K562 (cell line): ENCODE results near the gene FCER2. TPM values are rescaled to one million over a fixed set of nuclear protein-coding genes. Genes with fewer than 3 reads are reported as not detected.

ENCODE experiments used
- CBFA2T3 ChIP-seq: fragments of 450-650 bp; IDR thresholded peaks from 2 replicates; pipeline ENCODE4 v1.6.1; 2017
- CREB3 ChIP-seq: fragments of 450-650 bp; conservative IDR thresholded peaks from 2 replicates; pipeline ENCODE4 v1.6.1; 2016; ENCODE audit warnings: missing genetic modification characterization, low read depth, mild to moderate bottlenecking, missing compliant biosample characterization, moderate library complexity
- KLF13 ChIP-seq: fragments of 450-650 bp; IDR thresholded peaks from 2 replicates; pipeline ENCODE4 v1.6.1; 2016; ENCODE audit warnings: missing genetic modification characterization, low read depth, mild to moderate bottlenecking, missing compliant biosample characterization, moderate library complexity, borderline replicate concordance
- MBD1 ChIP-seq: fragments of 250-450 bp; sonication (Bioruptor Pico); IDR thresholded peaks from 2 replicates; pipeline ENCODE4 v1.8.0; 2022; ENCODE audit warnings: inconsistent platforms
- PHF8 ChIP-seq: fragments of 200-600 bp; sonication (generic); IDR thresholded peaks from 2 replicates; pipeline ENCODE4 v1.6.1; 2012; ENCODE audit warnings: mixed run types, mild to moderate bottlenecking, inconsistent platforms, low read length, moderate library complexity, borderline replicate concordance
- TAL1 ChIP-seq: fragments of 450-650 bp; IDR thresholded peaks from 2 replicates; pipeline ENCODE4 v1.6.1; 2016; ENCODE audit warnings: mild to moderate bottlenecking
- ZNF507 ChIP-seq: conservative IDR thresholded peaks from 2 replicates; pipeline ENCODE4 v1.6.1; 2017; ENCODE audit warnings: missing genetic modification characterization, missing compliant biosample characterization
- polyA plus RNA-seq, 8 experiments: library from polyadenylated mRNA; depleted of rRNA in 4 of 8; stranded (reverse) in 5 of 8; unstranded in 3 of 8; fragments of >200 nt; fragmentation: Nextera tagmentation in 2 of 8; fragmentation: Illumina TruSeq in 1 of 8; extraction: Ambion mirVana in 2 of 8; extraction: Trizol in 1 of 8; gene quantifications; 2 replicates each; pipeline versions ENCODE4 v1.2.1 to v1.2.3, GENCODE V29; 2011 to 2014; ENCODE audit warnings: inconsistent platforms in 1 of 8, missing spikeins in 1 of 8
- total RNA-seq, 7 experiments: library from RNA; depleted of rRNA in 6 of 7; stranded (reverse); fragments of >200 nt in 6 of 7; fragmentation: Illumina TruSeq in 2 of 7; extraction: Trizol in 2 of 7; gene quantifications; 2 replicates each; pipeline versions ENCODE4 v1.2.1 to v1.2.3, GENCODE V29; 2011 to 2021; ENCODE audit warnings: low replicate concordance in 1 of 7
- TF ChIP-seq, protein P1 (sequence below): sonication (generic); formaldehyde crosslinking; IDR thresholded peaks from 2 replicates; pipeline ENCODE4 v1.8.0; 2023; ENCODE audit warnings: missing genetic modification reagents, mild to moderate bottlenecking, borderline replicate concordance

FCER2 gene
- total and polyA plus RNA-seq, 9 of the 15 experiments (the other 6 are each of a cell fraction or from before 2014, with no cell fraction given) = 0.11 TPM; not detected in 8

DNA sequence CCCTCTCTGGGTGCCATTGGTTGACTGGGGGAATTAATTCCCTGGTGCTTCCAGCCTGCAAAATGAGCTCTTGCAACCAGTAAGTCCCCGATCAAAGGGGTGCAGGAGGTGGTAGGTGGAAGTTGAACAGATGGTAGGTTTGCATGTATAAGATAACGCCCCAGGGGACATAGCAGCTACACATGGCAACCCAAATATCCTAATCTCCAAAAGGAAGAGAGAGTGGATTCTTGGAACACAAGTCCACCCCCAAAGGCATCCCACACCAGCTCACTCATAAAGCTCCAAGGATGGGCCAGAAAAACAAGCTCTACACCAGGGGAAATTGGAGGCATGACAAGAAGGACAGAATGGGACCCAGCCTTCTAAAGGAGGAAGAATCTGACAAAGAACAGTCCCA, 40.6 kb upstream of the FCER2 start (continued):
- no peak for TF ChIP-seq CREB3 (tag)
- TF ChIP-seq, protein P1, sequence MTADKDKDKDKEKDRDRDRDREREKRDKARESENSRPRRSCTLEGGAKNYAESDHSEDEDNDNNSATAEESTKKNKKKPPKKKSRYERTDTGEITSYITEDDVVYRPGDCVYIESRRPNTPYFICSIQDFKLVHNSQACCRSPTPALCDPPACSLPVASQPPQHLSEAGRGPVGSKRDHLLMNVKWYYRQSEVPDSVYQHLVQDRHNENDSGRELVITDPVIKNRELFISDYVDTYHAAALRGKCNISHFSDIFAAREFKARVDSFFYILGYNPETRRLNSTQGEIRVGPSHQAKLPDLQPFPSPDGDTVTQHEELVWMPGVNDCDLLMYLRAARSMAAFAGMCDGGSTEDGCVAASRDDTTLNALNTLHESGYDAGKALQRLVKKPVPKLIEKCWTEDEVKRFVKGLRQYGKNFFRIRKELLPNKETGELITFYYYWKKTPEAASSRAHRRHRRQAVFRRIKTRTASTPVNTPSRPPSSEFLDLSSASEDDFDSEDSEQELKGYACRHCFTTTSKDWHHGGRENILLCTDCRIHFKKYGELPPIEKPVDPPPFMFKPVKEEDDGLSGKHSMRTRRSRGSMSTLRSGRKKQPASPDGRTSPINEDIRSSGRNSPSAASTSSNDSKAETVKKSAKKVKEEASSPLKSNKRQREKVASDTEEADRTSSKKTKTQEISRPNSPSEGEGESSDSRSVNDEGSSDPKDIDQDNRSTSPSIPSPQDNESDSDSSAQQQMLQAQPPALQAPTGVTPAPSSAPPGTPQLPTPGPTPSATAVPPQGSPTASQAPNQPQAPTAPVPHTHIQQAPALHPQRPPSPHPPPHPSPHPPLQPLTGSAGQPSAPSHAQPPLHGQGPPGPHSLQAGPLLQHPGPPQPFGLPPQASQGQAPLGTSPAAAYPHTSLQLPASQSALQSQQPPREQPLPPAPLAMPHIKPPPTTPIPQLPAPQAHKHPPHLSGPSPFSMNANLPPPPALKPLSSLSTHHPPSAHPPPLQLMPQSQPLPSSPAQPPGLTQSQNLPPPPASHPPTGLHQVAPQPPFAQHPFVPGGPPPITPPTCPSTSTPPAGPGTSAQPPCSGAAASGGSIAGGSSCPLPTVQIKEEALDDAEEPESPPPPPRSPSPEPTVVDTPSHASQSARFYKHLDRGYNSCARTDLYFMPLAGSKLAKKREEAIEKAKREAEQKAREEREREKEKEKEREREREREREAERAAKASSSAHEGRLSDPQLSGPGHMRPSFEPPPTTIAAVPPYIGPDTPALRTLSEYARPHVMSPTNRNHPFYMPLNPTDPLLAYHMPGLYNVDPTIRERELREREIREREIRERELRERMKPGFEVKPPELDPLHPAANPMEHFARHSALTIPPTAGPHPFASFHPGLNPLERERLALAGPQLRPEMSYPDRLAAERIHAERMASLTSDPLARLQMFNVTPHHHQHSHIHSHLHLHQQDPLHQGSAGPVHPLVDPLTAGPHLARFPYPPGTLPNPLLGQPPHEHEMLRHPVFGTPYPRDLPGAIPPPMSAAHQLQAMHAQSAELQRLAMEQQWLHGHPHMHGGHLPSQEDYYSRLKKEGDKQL (CRISPR knock-in tag) = no peak
- peak; percentile 77 for TF ChIP-seq CBFA2T3
- no peak for TF ChIP-seq MBD1 (CRISPR knock-in tag)
- TF ChIP-seq TAL1 = peak; percentile 48
- no peak for TF ChIP-seq ZNF507 (tag)
- no peak for TF ChIP-seq PHF8
- no peak for TF ChIP-seq KLF13
